Measurements from ENCODE around the gene HPGD. TPM values are rescaled to one million over a fixed set of nuclear protein-coding genes. Genes with fewer than 3 reads are reported as not detected.

The HPGD gene
- total RNA-seq, 1 donor = under 0.01 TPM

- H3K27me3 ChIP-seq (ENCODE audit: insufficient read depth, low read length) = no peaks in the 10 kb centered on the region
- TF ChIP-seq CTCF (IDR thresholded peaks at IDR 0.05; ENCODE audit: extremely low read depth, low read depth, low read length) = no peak
- H3K4me2 ChIP-seq (ENCODE audit: insufficient read depth, low read length) = no peak overlapping the region
- H3K9me3 ChIP-seq (ENCODE audit: low read depth, low read length) = no peaks in the 10 kb centered on the region
- no peak for DNase-seq (ENCODE audit: insufficient read length, low spot score, missing footprints)
- H3K4me1 ChIP-seq (ENCODE audit: insufficient read depth, low read length) = no peaks in the 10 kb centered on the region
- H2AFZ ChIP-seq (ENCODE audit: low read length) = no peak overlapping the region
- no peaks in the 10 kb centered on the region for H4K20me1 ChIP-seq (ENCODE audit: insufficient read depth, low read length)
- H3K27ac ChIP-seq (ENCODE audit: low read depth, low read length) = no peak overlapping the region
- H3K36me3 ChIP-seq (ENCODE audit: insufficient read depth, low read length) = no peaks in the 10 kb centered on the region
- H3K79me2 ChIP-seq (ENCODE audit: insufficient read depth, low read length) = no peaks in the 10 kb centered on the region
- no peak overlapping the region for H3K4me3 ChIP-seq (ENCODE audit: insufficient read depth, low read length)
Observed at GRCh38 chr4:174485025-174485424, 37.3 kb downstream of the HPGD start.

- no peaks in the 10 kb centered on the region for H3K4me1 ChIP-seq (ENCODE audit: insufficient read depth, low read length)
- no peaks in the 10 kb centered on the region for H3K27me3 ChIP-seq (ENCODE audit: insufficient read depth, low read length)
- H3K79me2 ChIP-seq (ENCODE audit: insufficient read depth, low read length) = no peaks in the 10 kb centered on the region
- no peak for TF ChIP-seq CTCF (IDR thresholded peaks at IDR 0.05; ENCODE audit: extremely low read depth, low read depth, low read length)
- DNase-seq (ENCODE audit: insufficient read length, low spot score, missing footprints) = no peak
- no peaks in the 10 kb centered on the region for H3K36me3 ChIP-seq (ENCODE audit: insufficient read depth, low read length)
- H3K27ac ChIP-seq (ENCODE audit: low read depth, low read length) = no peak overlapping the region
- H3K4me2 ChIP-seq (ENCODE audit: insufficient read depth, low read length) = no peak overlapping the region
- H3K4me3 ChIP-seq (ENCODE audit: insufficient read depth, low read length) = no peak overlapping the region
- no peak overlapping the region for H2AFZ ChIP-seq (ENCODE audit: low read length)
- no peaks in the 10 kb centered on the region for H4K20me1 ChIP-seq (ENCODE audit: insufficient read depth, low read length)
- H3K9me3 ChIP-seq (ENCODE audit: low read depth, low read length) = no peaks in the 10 kb centered on the region
Observed at GRCh38 chr4:174483792-174484191, 38.5 kb downstream of the HPGD start.

- Histone ChIP-seq H3K27me3 (ENCODE audit: insufficient read depth, low read length) (no peaks in the 10 kb centered on the region), H3K9me3 (ENCODE audit: low read depth, low read length) (no peaks in the 10 kb centered on the region), H3K4me2 (ENCODE audit: insufficient read depth, low read length) (no peak overlapping the region), H3K4me3 (ENCODE audit: insufficient read depth, low read length) (no peak overlapping the region), H3K36me3 (ENCODE audit: insufficient read depth, low read length) (no peaks in the 10 kb centered on the region), H2AFZ (ENCODE audit: low read length) (no peak overlapping the region), H4K20me1 (ENCODE audit: insufficient read depth, low read length) (no peaks in the 10 kb centered on the region), H3K27ac (ENCODE audit: low read depth, low read length) (no peak overlapping the region), H3K79me2 (ENCODE audit: insufficient read depth, low read length) (no peaks in the 10 kb centered on the region), H3K4me1 (ENCODE audit: insufficient read depth, low read length) (no peaks in the 10 kb centered on the region)
- DNase-seq (ENCODE audit: insufficient read length, low spot score, missing footprints) = no peak
- TF ChIP-seq CTCF (IDR thresholded peaks at IDR 0.05; ENCODE audit: extremely low read depth, low read depth, low read length) = no peak
Observed at GRCh38 chr4:174479140-174479539, 43.1 kb downstream of the HPGD start.

- Histone ChIP-seq H3K27ac (ENCODE audit: low read depth, low read length) (no peak overlapping the region), H3K79me2 (ENCODE audit: insufficient read depth, low read length) (no peaks in the 10 kb centered on the region), H4K20me1 (ENCODE audit: insufficient read depth, low read length) (no peaks in the 10 kb centered on the region), H3K27me3 (ENCODE audit: insufficient read depth, low read length) (no peaks in the 10 kb centered on the region), H3K4me3 (ENCODE audit: insufficient read depth, low read length) (no peak overlapping the region), H3K4me2 (ENCODE audit: insufficient read depth, low read length) (no peak overlapping the region), H2AFZ (ENCODE audit: low read length) (no peak overlapping the region), H3K4me1 (ENCODE audit: insufficient read depth, low read length) (no peaks in the 10 kb centered on the region), H3K9me3 (ENCODE audit: low read depth, low read length) (no peaks in the 10 kb centered on the region), H3K36me3 (ENCODE audit: insufficient read depth, low read length) (no peaks in the 10 kb centered on the region)
- DNase-seq (ENCODE audit: insufficient read length, low spot score, missing footprints) = no peak
- TF ChIP-seq CTCF (IDR thresholded peaks at IDR 0.05; ENCODE audit: extremely low read depth, low read depth, low read length) = no peak
Observed at GRCh38 chr4:174475528-174475927, 46.8 kb downstream of the HPGD start.
